ENCODE measurements around the gene ACSS2.
A peak's percentile ranks its signal among the peaks of the same experiment; 100 is the strongest.
"Not testable (repeated sequence)": the region's sequence is repeated elsewhere in the genome, so short reads cannot be mapped to it uniquely, and the experiment has no call there.

ACSS2 gene

DNA sequence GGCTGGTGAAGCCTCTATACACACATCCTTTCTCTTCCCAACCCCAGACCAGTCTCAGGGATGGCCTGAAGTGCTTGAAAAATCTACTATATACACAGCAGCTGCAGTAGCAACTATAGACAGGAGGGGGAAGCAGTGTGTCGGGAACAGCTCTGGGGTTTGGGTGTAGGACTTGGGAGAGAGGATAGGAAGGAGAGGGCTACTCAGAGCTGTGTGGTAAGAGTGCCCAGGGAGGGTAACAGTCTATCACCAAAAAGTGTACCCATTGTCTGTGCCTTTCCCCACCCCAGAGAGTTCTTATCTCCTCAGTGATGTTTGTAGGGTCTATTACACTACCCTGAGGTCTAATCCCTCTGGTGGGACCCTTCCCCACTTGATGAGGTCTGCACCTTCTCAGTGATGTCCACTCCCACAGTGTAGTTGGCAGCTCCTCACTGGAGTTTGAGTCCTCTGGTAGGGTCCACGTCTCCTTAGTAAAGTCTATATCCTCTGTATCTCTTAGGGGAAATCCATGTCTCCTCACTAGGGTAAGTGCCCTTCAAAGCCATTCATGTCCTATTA is 2.2 kb upstream of the ACSS2 start:
- peak in 1 of 3 donors; percentile 29 for DNase-seq (ENCODE audit: low read depth in 3 of 3, low spot score in 1 of 3)

DNA sequence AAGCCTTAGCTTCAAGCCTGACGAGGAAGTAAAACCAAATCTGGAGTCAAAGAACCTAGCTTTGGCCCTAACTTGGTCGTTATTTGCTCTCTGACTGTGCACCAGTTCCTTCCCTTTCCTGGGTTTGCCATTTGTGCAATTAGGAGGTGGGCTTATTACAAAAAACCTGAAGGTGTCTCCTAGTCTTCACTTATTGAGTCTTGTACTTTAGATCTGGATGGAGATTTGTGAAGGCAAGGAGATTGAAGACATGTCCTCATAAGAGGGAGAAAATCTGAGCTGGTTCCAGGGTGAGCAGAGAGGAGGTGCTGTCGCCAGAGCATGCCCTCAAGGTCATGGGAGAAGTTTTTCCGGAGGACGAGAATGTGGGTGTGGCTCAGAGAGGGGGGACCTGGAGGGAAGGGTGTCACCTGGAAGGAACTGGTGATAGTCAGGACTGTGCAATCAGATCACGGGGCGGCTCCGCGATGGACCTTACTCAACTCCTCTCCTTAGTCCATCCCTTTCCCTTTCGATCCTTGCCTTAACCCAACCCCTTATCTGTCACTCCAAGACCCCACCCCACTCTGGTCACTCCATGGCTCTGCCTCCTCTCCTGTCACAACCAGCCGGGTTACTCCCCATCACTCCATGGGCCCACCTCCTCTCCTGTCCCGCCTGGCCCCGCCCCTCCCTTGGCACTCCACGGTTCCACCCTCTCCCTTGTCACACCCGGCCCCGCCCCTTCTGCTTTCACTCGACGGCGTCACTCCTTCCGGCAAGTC is 588 bp upstream of the ACSS2 start:
- no peak for DNase-seq (ENCODE audit: low read depth in 3 of 3, low spot score in 1 of 3)

DNA sequence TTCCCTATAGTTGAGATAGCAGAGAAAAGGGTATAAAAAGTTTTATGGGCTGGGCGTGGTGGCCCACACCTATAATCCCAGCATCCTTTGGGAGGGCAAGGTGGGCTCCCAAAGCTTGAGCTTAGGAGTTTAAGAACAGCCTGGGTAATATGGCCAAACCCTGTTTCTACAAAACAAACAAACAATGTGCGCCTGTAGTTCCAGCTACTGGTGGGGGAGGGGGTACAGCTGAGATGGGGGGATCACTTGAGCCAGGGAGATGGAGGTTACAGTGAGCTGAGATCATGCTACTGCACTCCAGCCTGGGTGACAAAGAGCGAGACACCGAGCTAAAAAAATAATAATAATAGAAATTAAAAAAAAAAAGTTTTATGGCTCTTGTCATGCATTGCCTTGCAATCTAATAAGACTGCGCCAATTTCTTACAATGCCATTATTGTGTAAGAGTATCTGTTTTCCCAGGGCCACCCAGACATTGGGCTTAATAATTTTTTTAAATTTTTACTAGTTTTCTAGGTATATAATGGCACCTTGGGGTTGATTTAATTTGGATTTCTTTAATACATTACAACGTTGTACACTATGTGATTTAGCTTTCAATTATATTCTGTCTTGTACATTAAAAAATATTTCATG is 3.9 kb downstream of the ACSS2 start:
- DNase-seq (ENCODE audit: low read depth in 3 of 3, low spot score in 1 of 3), result no peak

DNA sequence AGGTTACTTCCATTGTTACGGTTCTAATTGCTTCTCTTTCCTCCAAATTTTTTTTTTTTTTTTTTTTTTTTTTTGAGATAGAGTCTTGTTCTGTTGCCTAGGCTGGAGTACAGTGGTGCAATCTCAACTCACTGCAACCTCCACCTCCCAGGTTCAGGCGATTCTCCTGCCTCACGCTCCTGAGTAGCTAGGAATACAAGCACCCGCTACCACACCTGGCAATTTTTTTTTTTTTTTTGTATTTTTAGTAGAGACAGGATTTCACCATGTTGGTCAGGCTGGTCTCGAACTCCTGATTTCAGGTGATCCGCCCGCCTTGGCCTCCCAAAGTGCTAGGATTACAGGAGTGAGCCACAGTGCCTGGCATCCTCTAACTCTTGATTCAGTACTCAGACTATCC is 4.6 kb downstream of the ACSS2 start:
- not testable (repeated sequence) for DNase-seq (ENCODE audit: low read depth in 3 of 3, low spot score in 1 of 3)

DNA sequence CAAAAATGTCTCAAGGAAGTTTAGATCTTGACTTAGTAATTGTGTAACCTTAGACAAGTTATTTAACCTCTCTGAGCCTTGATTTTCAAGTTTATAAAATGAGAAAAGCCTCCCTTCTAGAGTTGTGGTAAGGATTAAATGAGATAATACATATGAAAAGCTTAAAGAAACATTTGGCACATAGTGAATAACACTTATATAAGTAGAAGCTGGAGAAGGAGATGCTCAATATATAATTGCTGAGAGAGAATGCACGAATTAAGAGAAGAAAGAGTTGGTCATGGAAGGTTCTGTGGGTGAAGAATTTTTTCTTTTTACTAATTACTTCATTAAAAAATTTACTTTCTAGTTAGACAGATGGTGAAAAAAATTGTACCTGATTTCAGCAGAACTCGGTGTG is 5.3 kb downstream of the ACSS2 start:
- no peak for DNase-seq (ENCODE audit: low read depth in 3 of 3, low spot score in 1 of 3)

DNA sequence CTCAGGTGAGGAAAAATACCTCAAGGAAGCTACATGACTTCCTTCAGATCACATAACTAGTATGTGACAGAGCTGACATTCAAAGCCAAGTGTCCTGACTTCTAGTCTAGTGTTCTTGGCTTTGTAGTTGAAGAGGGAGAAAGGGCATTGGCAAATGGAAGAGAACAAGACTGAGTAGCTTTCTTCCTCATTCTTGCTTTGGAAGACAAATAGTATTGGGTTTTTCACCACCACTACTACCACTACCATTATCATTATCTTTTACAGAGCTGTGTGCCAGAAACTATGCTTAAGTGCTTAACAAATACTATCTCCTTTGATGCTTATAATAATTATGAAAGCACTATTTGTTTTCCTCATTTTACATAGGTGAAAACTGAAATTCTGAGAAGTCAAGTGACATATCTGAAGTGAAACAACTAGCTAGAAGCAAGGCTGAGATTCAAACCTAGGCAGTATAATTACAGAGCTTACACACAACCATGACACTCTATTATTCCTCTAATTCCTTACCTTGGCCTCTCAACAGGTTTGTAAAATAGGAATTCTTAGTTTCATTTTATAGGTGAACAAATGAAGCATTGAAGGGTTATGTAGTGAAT is 6.8 kb downstream of the ACSS2 start:
- DNase-seq (ENCODE audit: low read depth in 3 of 3, low spot score in 1 of 3), result no peak

DNA sequence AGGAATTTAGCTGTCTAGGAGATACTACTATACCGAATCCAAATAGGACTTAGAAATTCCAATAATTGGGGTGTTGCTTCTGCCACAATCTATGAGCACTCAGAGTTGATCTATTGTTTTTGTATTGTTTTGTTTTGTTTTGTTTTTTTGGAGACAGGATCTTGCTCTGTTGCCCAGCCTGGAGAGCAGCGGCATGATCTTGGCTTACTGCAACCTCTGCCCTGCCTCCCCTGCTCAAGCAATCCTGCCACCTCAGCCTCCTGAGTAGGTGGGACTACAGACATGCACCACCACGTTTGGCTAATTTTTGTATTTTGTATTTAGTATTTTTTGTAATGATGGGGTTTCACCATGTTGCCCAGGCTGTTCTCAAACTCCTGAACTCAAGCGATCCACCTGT is 7.4 kb downstream of the ACSS2 start:
- DNase-seq (ENCODE audit: low read depth in 3 of 3, low spot score in 1 of 3), result no peak

DNA sequence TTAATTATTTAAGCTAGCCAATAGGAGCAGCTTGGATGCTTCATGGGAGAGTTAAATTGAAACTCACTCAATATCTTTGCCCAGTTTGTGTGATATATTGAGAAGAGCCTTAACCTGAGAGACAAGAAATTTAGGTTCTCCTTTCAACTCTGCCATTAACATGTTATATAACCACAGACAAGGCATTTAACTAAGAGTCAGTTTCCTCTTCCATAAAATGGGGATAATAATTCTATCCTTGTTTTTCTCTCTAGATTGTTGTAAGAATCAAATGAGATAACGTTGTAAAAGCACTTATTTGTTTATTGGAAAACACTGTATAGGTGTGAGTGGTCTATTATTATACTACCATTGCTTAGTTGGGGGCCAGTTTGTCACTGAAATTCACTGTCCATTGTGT is 7.8 kb downstream of the ACSS2 start:
- no peak for DNase-seq (ENCODE audit: low read depth in 3 of 3, low spot score in 1 of 3)

DNA sequence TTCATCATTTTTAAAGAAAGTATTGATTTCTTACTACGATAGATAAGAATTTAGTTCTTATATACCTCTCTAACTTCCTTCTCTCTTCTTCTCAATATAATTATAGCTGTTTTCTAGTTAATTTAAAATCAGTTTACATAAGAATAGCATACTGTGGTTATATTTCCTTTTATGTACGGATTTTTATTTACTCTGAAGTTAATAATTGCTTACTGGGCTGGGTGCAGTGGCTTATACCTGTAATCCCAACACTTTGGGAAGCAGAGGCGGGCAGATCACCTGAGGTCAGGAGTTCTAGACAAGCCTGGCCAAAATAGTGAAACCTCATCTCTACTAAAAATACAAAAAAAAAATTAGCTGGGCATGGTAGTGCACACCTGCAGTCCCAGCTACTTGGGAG is 9.7 kb downstream of the ACSS2 start:
- no peak for DNase-seq (ENCODE audit: low read depth in 3 of 3, low spot score in 1 of 3)

DNA sequence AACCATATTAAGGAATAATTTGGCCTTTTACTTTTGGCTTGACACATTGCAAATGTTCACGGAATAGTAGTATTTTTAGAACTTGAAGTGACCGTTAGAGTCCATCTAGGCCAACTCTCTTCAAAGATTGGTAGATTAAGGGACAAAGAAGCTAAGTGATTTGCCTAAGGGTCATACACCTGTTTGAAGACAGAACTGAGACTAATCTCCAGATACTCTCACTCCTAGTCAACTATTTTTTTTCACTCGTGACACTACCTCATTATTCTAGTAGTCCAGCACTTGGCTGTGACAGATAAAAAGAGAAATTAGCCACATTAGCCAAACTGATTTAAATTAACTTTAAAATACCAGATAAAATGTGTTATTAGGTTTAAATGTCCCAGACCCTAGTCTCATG is 10.6 kb downstream of the ACSS2 start:
- no peak for DNase-seq (ENCODE audit: low read depth in 3 of 3, low spot score in 1 of 3)

DNA sequence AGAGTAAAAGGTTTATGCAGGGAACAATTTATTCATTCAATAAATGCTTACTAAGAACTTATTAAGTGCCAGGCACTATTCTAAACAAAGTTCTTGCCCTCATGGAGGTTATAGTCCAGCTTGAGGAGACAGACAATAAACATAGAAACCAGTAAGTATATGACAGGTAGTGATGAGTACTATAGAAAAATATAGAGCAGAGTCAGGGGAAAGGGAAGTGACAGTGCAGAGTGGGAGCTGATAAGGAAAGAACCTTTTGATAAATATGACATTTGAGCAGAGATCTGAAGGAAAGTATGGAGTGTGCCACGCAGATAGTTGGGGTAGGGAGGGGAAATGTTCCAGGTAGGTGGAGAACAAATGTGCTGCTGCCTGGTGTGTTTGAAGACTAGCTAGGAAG is 12.1 kb downstream of the ACSS2 start:
- no peak for DNase-seq (ENCODE audit: low read depth in 3 of 3, low spot score in 1 of 3)

DNA sequence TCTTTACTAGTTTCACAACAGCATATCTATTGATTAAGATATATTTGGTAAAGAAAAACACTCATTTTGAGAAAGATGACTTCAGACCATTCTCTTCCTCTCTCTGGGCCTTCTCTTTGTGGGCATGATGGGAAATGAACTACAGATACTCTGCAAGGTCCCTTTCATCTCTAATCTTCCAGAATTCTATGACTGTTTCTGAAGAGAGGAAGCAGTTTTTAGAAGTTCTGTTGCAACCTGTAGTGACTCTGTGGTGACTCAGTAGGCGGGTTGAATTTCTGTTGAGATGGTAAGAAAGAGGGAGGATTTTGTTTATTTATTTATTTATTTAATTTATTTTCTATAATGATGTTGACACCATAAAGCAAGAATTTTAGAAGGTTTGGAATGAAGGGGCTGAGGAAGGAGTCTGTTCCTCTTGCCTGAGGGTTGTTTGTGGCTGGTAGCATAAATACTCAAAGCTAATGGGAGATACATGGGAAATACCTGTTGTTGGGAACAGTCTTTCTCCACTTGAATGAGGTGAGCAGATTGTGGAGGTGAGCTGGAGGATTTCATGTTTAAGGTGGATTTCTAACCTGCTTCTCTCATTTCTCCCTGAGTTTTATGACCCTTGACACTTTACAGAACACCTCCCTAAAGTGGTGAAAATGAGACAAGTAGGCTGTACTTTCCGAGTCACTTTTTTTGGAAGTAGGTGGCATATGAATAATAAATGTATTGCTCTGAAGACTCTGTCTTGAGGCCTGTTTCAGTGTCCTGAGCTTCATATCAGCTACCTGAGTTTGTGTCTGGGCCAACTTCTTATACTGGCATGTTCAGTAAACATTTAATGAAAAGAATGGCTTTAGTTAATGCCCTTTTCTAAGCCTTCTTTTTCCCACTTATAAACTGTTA is 15.0 kb downstream of the ACSS2 start:
- no peak for DNase-seq (ENCODE audit: low read depth in 3 of 3, low spot score in 1 of 3)

DNA sequence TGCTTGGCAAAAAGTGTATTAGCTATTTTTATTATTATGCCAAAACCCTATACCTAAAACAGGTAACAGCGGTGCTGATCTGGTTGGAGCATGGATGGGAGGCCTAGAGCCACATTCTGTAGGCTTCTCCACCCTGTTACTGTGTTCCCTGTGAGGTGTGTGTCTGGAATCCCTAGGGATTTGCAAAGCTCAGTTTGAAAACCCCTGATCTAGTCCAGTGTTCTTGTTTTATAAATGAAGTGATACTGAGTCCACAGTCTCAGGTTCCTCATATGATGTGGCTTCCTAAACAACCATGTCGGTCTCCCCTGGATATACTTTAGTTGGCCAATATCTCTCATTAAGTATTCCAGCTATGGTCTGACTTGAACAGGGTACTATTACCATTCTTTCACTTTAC is 16.3 kb downstream of the ACSS2 start:
- no peak for DNase-seq (ENCODE audit: low read depth in 3 of 3, low spot score in 1 of 3)

DNA sequence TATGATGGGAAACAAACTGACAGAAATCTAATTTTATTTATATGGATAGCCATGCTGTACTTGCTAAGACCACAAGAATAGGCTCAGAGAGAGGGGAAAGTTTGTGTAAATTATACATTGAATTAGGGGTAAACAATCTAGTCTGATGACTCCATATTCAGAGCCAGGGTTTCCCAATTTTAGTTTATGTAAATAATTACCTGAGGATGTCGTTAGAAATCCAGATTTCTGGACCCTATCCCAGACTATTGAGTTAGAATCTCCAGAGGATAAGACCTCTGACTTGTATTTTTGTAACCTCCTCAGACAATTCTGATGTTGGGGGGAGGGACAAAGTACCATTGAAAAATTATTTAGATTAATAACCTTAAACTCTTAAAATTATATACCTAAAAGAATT is 18.3 kb downstream of the ACSS2 start:
- no peak for DNase-seq (ENCODE audit: low read depth in 3 of 3, low spot score in 1 of 3)

DNA sequence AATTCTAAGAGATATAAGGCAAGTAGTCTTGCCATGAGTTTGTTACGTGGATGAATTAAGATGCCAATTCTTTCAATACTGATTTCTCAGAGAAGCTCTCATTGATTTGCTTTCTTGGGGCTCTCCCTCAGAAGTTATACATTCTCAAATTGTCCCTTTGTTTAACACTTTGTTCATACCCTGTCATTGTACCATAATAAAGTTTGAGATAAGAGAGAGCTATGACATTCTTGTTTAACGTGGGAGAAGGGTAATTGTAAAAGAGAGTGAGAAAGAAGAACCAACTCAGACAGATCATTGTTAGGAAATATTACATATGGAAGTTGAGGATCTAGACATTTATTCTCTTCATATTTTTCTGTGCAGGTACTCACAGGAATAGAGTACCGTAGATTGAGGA is 19.1 kb downstream of the ACSS2 start:
- DNase-seq (ENCODE audit: low read depth in 3 of 3, low spot score in 1 of 3), result no peak

DNA sequence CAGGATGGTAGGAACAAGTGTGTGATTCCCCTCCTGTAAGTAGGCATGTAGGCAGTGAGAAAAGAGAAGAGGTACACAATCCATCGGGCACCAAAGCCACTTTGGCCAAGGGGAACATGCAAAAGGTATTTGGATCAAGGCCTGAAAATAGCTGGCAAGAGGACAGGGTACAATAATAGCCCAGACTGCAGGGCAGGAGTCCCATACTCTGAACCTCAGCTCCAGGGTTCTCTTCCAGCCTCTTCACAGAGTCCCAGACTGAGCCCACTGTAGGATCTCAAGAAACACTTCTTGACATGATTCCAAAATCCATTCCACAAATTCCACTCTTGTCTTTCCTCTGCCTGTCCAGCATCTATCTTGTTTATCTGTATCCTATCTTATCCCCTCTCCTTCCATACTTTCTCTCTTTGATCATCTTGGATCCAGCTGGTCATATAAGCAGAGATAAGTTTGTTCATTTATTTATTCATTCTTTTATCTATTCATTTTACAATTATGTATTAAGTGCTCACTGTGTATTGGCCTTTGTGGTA is 19.7 kb downstream of the ACSS2 start:
- DNase-seq (ENCODE audit: low read depth in 3 of 3, low spot score in 1 of 3), result no peak

DNA sequence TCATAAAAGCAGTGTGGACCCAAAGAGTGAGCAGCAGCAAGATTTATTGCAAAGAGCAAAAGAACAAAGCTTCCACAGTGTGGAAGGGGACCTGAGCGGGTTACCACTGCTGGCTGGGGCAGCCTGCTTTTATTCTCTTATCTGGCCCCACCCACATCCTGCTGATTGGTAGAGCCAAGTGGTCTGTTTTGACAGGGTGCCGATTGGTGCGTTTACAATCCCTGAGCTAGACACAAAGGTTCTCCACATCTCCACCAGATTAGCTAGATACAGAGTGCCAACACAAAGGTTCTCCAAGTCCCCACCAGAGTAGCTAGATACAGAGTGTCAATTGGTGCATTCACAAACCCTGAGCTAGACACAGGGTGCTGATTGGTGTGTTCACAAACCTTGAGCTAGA is 21.7 kb downstream of the ACSS2 start:
- not testable (repeated sequence) for DNase-seq (ENCODE audit: low read depth in 3 of 3, low spot score in 1 of 3)

DNA sequence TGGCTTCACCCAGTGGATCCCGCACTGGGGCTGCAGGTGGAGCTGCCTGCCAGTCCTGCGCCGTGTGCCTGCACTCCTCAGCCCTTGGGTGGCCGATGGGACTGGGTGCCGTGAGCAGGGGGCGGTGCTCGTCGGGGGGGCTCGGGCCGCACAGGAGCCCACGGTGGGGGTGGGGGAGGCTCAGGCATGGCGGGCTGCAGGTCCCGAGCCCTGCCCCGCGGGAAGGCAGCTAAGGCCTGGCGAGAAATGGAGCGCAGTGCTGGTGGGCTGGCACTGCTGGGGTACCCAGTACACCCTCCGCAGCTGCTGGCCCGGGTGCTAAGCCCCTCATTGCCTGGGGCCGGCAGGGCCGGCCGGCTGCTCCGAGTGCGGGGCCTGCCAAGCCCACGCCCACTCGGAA is 22.3 kb downstream of the ACSS2 start:
- DNase-seq (ENCODE audit: low read depth in 3 of 3, low spot score in 1 of 3), result not testable (repeated sequence)

DNA sequence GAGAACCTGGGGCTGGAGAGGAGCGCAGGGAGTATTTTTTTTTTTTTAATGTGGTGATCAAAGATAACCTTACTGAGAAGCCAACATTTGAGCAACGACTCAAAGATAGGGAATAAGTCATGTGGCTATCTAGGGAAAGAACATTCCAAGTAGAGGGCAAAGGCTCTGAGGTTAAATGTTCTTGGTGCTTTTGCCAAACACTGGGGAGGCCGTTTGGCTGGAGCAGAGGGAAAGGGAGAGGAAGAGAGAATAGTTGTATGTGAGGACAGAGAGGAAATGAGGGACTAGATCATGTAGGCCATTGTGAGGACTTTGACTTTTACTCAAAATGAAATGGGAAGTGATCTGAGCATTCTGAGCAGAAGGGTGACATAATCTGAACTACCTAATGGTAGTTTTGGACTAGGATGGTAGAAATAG is 27.8 kb downstream of the ACSS2 start:
- no peak for DNase-seq (ENCODE audit: low read depth in 3 of 3, low spot score in 1 of 3)

DNA sequence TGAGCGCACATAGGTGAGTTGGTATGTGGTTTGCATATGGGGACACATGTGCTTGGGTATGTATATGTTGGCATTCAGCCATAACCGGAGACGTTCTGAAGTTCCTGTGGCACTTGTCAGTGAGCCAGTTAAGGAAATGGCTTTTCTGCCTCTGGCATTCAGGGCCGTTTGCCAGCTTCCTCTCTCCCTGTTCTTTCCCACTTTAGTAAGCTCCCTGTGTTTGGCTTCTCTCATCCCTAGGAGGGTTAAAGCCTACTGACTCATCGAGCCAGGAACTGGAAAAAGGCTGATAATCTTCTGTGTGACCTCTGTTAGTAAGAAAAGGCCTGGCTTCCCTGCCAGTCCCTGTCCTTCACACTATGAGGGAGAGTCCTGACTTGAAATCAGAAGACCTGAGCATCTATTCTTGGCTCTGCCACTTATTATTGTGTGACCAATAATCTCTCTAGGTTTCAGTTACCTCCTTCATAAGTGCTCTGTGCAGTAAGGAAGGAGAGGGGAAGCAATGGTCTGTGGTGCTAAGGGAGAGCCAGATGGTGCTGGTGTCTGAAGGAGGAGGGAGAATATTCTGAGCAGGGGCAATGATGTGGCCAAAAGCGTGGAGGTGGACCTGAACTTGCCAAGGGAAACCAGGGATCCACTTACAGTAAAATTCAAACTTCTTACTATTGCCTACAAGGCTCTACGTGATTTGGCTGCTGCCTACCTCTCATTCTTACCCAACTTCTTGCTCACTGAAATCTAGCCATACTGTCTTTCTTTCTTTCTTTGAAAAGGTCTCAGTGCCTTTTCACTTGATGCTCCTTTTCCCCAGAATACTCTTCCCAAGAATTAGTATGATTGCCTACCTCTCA is 31.4 kb downstream of the ACSS2 start:
- no peak for DNase-seq (ENCODE audit: low read depth in 3 of 3, low spot score in 1 of 3)

All from stimulated activated CD4-positive, alpha-beta T cell treated with anti-CD3 and anti-CD28 coated beads, TNF-alpha, amount 100 ng/mL, for 1 hour (primary cell).